ENCODE measurements around the gene NUF2. TPM values are rescaled to one million over a fixed set of nuclear protein-coding genes. Genes with fewer than 3 reads are reported as not detected.
"Not testable (repeated sequence)": the region's sequence is repeated elsewhere in the genome, so short reads cannot be mapped to it uniquely, and the experiment has no call there.

Gene NUF2
- total and polyA plus RNA-seq, 2 donors (not counting 1 experiment from before 2014, with no cell fraction given): 4.6 to 6.5 TPM

DNA sequence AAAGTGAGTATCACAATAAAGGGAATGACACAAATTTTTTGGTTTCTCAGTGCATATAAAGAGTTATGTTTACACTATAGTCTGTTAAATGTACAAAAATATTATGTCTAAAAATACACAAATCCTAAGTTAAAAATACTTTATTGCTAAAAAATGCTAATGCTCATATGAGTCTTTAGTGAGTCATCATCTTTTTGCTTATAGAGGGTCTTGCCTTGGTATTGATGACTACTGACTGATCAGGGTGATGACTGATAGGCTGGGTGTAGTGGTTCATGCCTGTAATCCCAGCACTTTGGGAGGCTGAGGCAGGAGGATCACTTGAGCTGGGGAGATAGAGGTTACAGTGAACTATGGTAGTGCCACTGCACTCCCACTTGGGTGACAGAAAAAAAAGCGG is 12.9 kb upstream of the NUF2 start:
- Histone ChIP-seq H2AFZ (ENCODE audit: low read length) (no peak overlapping the region), H3K4me1 (ENCODE audit: control insufficient read depth, extremely low read depth, insufficient read depth, low read length) (no peaks in the 10 kb centered on the region), H3K27ac (ENCODE audit: insufficient read depth, low read length) (no peak overlapping the region), H3K9ac (ENCODE audit: insufficient read depth, low read length) (no peak overlapping the region), H3K4me2 (ENCODE audit: extremely low read depth, insufficient read depth, low read length) (peak overlapping the region; percentile 72), H3K4me3 (replicated peaks in 1 of 4; ENCODE audit: control extremely low read depth in 1 of 4, insufficient read depth in 1 of 4, low read depth in 3 of 4, low read length in 4 of 4) (no peak overlapping the region), H4K20me1 (ENCODE audit: control insufficient read depth, extremely low read depth, insufficient read depth, low read length) (no peaks in the 10 kb centered on the region), H3K9me3 (ENCODE audit: control insufficient read depth, insufficient read depth, low read depth, low read length) (no peaks in the 10 kb centered on the region), H3K36me3 (ENCODE audit: control insufficient read depth, insufficient read depth, low read length) (no peaks in the 10 kb centered on the region), H3K79me2 (ENCODE audit: control insufficient read depth, insufficient read depth, low read length) (no peaks in the 10 kb centered on the region), H3K27me3 (ENCODE audit: control insufficient read depth, insufficient read depth, low read length) (no peaks in the 10 kb centered on the region)
- TF ChIP-seq EZH2 (IDR thresholded peaks at IDR 0.05; ENCODE audit: low read length, missing control alignments): no peak
- TF ChIP-seq, protein P1, sequence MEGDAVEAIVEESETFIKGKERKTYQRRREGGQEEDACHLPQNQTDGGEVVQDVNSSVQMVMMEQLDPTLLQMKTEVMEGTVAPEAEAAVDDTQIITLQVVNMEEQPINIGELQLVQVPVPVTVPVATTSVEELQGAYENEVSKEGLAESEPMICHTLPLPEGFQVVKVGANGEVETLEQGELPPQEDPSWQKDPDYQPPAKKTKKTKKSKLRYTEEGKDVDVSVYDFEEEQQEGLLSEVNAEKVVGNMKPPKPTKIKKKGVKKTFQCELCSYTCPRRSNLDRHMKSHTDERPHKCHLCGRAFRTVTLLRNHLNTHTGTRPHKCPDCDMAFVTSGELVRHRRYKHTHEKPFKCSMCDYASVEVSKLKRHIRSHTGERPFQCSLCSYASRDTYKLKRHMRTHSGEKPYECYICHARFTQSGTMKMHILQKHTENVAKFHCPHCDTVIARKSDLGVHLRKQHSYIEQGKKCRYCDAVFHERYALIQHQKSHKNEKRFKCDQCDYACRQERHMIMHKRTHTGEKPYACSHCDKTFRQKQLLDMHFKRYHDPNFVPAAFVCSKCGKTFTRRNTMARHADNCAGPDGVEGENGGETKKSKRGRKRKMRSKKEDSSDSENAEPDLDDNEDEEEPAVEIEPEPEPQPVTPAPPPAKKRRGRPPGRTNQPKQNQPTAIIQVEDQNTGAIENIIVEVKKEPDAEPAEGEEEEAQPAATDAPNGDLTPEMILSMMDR (conservative IDR thresholded peaks at IDR 0.05 in 1 of 2, IDR thresholded peaks at IDR 0.05 in 1 of 2; ENCODE audit: low read depth in 1 of 2, low read length in 2 of 2): no peak
- peak in 1 of 2 donors; percentile 5 for DNase-seq (ENCODE audit: low read depth in 2 of 2)

- Histone ChIP-seq H3K4me1 (ENCODE audit: control insufficient read depth, extremely low read depth, insufficient read depth, low read length) (peaks cover 2% of the 10 kb centered on the region), H3K9me3 (ENCODE audit: control insufficient read depth, insufficient read depth, low read depth, low read length) (no peaks in the 10 kb centered on the region), H3K9ac (ENCODE audit: insufficient read depth, low read length) (no peak overlapping the region), H3K27ac (ENCODE audit: insufficient read depth, low read length) (no peak overlapping the region), H3K36me3 (ENCODE audit: control insufficient read depth, insufficient read depth, low read length) (no peaks in the 10 kb centered on the region), H3K4me2 (ENCODE audit: extremely low read depth, insufficient read depth, low read length) (no peak overlapping the region), H3K4me3 (replicated peaks in 1 of 4; ENCODE audit: control extremely low read depth in 1 of 4, insufficient read depth in 1 of 4, low read depth in 3 of 4, low read length in 4 of 4) (no peak overlapping the region), H4K20me1 (ENCODE audit: control insufficient read depth, extremely low read depth, insufficient read depth, low read length) (no peaks in the 10 kb centered on the region), H3K27me3 (ENCODE audit: control insufficient read depth, insufficient read depth, low read length) (no peaks in the 10 kb centered on the region), H2AFZ (ENCODE audit: low read length) (no peak overlapping the region), H3K79me2 (ENCODE audit: control insufficient read depth, insufficient read depth, low read length) (peaks cover 7% of the 10 kb centered on the region)
- TF ChIP-seq, protein P1 (conservative IDR thresholded peaks at IDR 0.05 in 1 of 2, IDR thresholded peaks at IDR 0.05 in 1 of 2; ENCODE audit: low read depth in 1 of 2, low read length in 2 of 2): peak in 1 of 2 donors; percentile 52
- TF ChIP-seq EZH2 (IDR thresholded peaks at IDR 0.05; ENCODE audit: low read length, missing control alignments): no peak
- peak; percentile 42 to 74 for DNase-seq (ENCODE audit: low read depth in 2 of 2)
Measured at GRCh38 chr1:163315773-163316374, 5.9 kb upstream of the NUF2 start.

GRCh38 chr1:163320891-163321290 is 863 bp upstream of the NUF2 start:
- no peak for TF ChIP-seq EZH2 (IDR thresholded peaks at IDR 0.05; ENCODE audit: low read length, missing control alignments)
- TF ChIP-seq, protein P1 (conservative IDR thresholded peaks at IDR 0.05 in 1 of 2, IDR thresholded peaks at IDR 0.05 in 1 of 2; ENCODE audit: low read depth in 1 of 2, low read length in 2 of 2): no peak
- peaks cover 4% of the 10 kb centered on the region for H3K4me1 ChIP-seq (ENCODE audit: control insufficient read depth, extremely low read depth, insufficient read depth, low read length)

GRCh38 chr1:163323339-163323738 is 1.6 kb downstream of the NUF2 start:
- not testable (repeated sequence) for H3K9ac ChIP-seq (ENCODE audit: insufficient read depth, low read length); DNase-seq (ENCODE audit: low read depth in 2 of 2); H3K27ac ChIP-seq (ENCODE audit: insufficient read depth, low read length); H3K9me3 ChIP-seq (ENCODE audit: control insufficient read depth, insufficient read depth, low read depth, low read length); H3K36me3 ChIP-seq (ENCODE audit: control insufficient read depth, insufficient read depth, low read length); H4K20me1 ChIP-seq (ENCODE audit: control insufficient read depth, extremely low read depth, insufficient read depth, low read length); H3K27me3 ChIP-seq (ENCODE audit: control insufficient read depth, insufficient read depth, low read length); H3K4me1 ChIP-seq (ENCODE audit: control insufficient read depth, extremely low read depth, insufficient read depth, low read length)
- Histone ChIP-seq H3K4me3 (replicated peaks in 1 of 4; ENCODE audit: control extremely low read depth in 1 of 4, insufficient read depth in 1 of 4, low read depth in 3 of 4, low read length in 4 of 4) (peak overlapping the region in 3 of 4 experiments; percentile 76 to 90 (median 84)), H2AFZ (ENCODE audit: low read length) (peak overlapping the region; percentile 88), H3K4me2 (ENCODE audit: extremely low read depth, insufficient read depth, low read length) (peak overlapping the region; percentile 87), H3K79me2 (ENCODE audit: control insufficient read depth, insufficient read depth, low read length) (peaks cover 47% of the 10 kb centered on the region)

More at GRCh38 chr1:163320891-163321290, 863 bp upstream of the NUF2 start:
- Histone ChIP-seq H3K79me2 (ENCODE audit: control insufficient read depth, insufficient read depth, low read length) (peaks cover 44% of the 10 kb centered on the region), H3K4me3 (replicated peaks in 1 of 4; ENCODE audit: control extremely low read depth in 1 of 4, insufficient read depth in 1 of 4, low read depth in 3 of 4, low read length in 4 of 4) (peak overlapping the region; percentile 79 to 92 (median 87)), H3K4me2 (ENCODE audit: extremely low read depth, insufficient read depth, low read length) (peak overlapping the region; percentile 93), H4K20me1 (ENCODE audit: control insufficient read depth, extremely low read depth, insufficient read depth, low read length) (no peaks in the 10 kb centered on the region), H3K9ac (ENCODE audit: insufficient read depth, low read length) (peak overlapping the region; percentile 77), H2AFZ (ENCODE audit: low read length) (peak overlapping the region; percentile 58), H3K27me3 (ENCODE audit: control insufficient read depth, insufficient read depth, low read length) (no peaks in the 10 kb centered on the region), H3K9me3 (ENCODE audit: control insufficient read depth, insufficient read depth, low read depth, low read length) (no peaks in the 10 kb centered on the region), H3K27ac (ENCODE audit: insufficient read depth, low read length) (peak overlapping the region; percentile 91), H3K36me3 (ENCODE audit: control insufficient read depth, insufficient read depth, low read length) (no peaks in the 10 kb centered on the region)
- DNase-seq (ENCODE audit: low read depth in 2 of 2): peak in 1 of 2 donors; percentile 8

Data from fibroblast of lung (primary cell).